Fibroblast of skin of scalp (primary cell): ENCODE data around the gene IL1F10.
A peak's percentile ranks its signal among the peaks of the same experiment; 100 is the strongest.

Source experiments
- DNase-seq: peaks from one replicate; pipeline ENCODE4 v3.0.0-alpha.2; 2013

The IL1F10 gene

GRCh38 chr2:113112871-113113270 is 45.1 kb downstream of the IL1F10 start:
- DNase-seq = no peak

GRCh38 chr2:113113807-113114206 is 46.0 kb downstream of the IL1F10 start:
- DNase-seq = no peak

- no peak for DNase-seq
These were observed 46.6 kb downstream of the IL1F10 start for GRCh38 chr2:113114224-113114945.

GRCh38 chr2:113114996-113115395 is 47.2 kb downstream of the IL1F10 start:
- DNase-seq = no peak

GRCh38 chr2:113116100-113116958 is 48.6 kb downstream of the IL1F10 start:
- DNase-seq = no peak

DNA sequence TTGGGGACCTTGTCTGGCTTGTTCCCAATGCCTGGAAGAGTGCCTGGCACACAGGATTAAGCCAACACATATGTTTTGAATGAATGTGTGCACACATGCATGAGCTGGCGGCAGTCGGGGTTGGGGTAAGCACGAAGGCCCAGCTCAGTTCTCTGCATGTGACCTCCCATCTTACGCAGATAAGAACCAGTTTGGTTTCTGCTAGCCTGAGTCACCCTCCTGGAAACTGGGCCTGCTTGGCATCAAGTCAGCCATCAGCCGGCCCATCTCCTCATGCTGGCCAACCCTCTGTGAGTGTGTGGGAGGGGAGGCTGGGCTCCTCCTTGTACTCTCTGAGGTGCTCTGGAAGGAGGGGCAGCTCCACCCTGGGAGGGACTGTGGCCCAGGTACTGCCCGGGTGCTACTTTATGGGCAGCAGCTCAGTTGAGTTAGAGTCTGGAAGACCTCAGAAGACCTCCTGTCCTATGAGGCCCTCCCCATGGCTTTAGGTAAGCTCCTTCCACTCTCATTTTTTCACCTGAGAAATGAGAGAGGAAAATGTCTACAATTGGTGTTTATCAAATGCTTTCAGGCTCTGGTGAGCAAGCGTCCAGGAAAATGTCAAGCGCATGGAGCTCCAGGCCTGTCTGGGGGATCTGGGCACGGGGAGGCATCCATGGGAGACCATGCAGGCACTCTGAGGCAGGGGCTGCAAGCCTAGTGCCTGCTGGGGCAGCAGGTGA is 49.9 kb downstream of the IL1F10 start:
- DNase-seq = peak; percentile 81

- DNase-seq = no peak
These were observed 50.5 kb downstream of the IL1F10 start for GRCh38 chr2:113118263-113118657.

DNA sequence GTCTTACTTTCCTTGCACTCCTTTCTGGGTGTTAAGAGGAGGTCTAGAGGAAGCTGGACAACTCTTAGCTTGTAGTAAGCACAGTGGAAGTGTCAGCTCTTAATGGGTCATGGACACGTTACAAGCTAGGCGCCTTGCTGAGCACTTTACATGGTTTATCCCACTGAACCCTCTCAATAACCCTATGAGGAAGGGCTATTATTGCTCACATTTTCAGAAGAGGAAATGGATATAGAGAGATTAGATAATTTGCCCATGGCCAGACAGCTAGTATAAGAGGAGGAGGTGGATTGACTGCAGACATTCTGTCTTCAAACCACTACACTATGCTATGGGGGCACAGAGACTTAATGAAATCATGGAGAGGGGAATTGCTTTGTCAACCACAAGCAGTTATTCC is 51.3 kb downstream of the IL1F10 start:
- no peak for DNase-seq

DNA sequence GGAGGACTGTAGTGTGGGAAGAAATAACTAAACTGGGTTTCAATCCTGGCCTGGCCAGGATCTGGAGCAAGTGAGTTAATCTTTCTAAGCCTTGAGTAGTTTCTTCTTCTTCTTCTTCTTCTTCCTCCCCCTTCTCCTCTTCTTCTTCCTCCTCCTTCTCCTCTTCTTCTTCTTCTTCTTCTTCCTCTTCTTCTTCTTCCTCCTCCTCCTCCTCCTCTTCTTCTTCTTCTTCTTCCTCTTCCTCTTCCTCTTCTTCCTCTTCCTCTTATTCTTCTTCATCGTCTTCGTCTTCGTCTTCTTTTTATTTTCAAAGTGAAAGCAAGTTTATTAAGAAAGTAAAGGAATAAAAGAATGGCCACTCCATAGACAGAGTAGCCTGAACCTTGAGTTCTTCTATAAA is 53.1 kb downstream of the IL1F10 start:
- DNase-seq = no peak

DNA sequence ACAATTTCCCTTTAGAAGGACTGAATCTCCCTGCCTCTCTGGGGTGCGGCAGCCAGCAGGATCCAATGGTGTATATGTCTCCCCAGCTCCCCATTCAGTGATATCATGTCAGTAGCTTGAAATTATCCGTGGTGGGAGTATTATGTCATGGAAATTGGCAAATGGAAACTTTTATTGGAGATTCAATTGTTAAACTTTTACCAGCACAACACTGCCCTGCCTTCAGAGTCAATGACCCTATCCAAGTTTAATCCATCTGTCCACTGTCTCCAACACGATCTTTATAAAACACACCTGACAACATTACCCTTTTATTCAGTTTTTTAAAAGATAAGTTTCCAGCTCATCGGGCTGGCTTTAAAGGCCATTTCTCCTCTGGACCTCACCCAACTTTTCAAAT is 54.6 kb downstream of the IL1F10 start:
- no peak for DNase-seq

- no peak for DNase-seq
These were observed 56.0 kb downstream of the IL1F10 start for GRCh38 chr2:113123726-113124125.

DNA sequence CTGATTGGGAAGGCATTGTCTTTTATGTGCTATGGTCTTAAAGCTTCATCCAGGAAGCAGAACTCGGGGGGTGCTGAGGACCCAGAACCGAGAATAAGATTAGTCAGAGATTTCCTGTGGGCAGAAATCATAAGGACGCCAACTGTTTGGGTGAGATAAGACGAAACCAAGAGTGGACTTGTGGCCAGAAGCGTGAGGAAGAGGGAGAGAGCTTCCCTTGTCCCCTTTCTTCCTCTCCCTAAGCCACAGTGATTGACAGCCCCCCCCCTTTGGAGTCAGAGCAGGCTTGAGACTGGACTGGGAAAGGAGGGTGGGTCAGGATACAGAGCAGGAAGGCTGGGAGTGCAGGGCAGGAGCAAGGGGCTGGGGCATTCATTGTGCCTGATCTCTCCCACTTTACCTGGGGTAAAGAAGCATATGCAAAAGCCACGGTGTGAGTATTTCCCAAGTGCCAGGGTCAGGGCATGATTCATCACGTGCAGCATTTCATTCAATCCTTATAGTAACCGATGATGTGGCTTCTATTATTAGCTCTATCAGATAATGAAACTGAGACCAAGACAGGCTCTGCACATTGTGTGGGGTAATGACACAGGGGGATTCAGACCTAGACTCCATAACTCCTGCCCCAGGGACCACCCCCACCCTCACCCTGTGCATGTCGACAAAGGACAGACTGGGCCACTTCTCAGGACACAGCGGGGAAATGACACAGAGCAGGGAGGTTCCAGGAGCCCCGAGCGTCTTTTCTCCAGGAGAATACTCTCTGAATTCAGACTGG is 56.6 kb downstream of the IL1F10 start:
- DNase-seq = peak; percentile 38
